Effector CD8-positive, alpha-beta T cell (primary cell): Measurements from ENCODE around the gene NDUFC1.

Experiments used
- DNase-seq: peaks from one replicate; lab custom pipeline; 2025; lab: John Stamatoyannopoulos, UW

The NDUFC1 gene

GRCh38 chr4:139247700-139248238, 54.5 kb downstream of the NDUFC1 start:
- no peak for DNase-seq

GRCh38 chr4:139247241-139247640, 55.0 kb downstream of the NDUFC1 start:
- no peak for DNase-seq

GRCh38 chr4:139246166-139246565, 56.1 kb downstream of the NDUFC1 start:
- DNase-seq, result no peak

GRCh38 chr4:139245590-139245989, 56.7 kb downstream of the NDUFC1 start:
- no peak for DNase-seq

GRCh38 chr4:139243448-139244365, 58.6 kb downstream of the NDUFC1 start:
- DNase-seq, result no peak

- DNase-seq, result no peak
Observed at GRCh38 chr4:139242511-139243051, 59.7 kb downstream of the NDUFC1 start.

GRCh38 chr4:139241784-139242151, 60.5 kb downstream of the NDUFC1 start:
- no peak for DNase-seq

- no peak for DNase-seq
Observed at GRCh38 chr4:139241086-139241783, 61.0 kb downstream of the NDUFC1 start.
